Body of pancreas (tissue), 4 donors: ENCODE measurements around the gene MICAL2. TPM values are rescaled to one million over a fixed set of nuclear protein-coding genes. Genes with fewer than 3 reads are reported as not detected.

Source experiments
- ATAC-seq: fragments of 150-250 bp; one replicate; pipeline ENCODE4 v1.9.1; 2016
- DNase-seq, 4 donors: peaks; one replicate each; pipeline ENCODE4 v3.0.0-alpha.2; 2019
- H3K27ac ChIP-seq, 4 donors: fragments of 200-600 bp; sonication (generic); 1 replicate in 3 of 4; 2 replicates in 1 of 4; pipeline versions ENCODE4 v1.5.1 to v1.6.1; 2016 to 2019; ENCODE audit warnings: mild to moderate bottlenecking in 1 of 4, mixed read lengths in 1 of 4, moderate library complexity in 1 of 4
- H3K27me3 ChIP-seq, 2 donors: fragments of 200-600 bp; sonication (generic); one replicate each; pipeline ENCODE4 v1.6.0; 2016; ENCODE audit warnings: mild to moderate bottlenecking in 1 of 2
- H3K36me3 ChIP-seq, 2 donors: fragments of 200-600 bp; sonication (generic); replicated peaks in 1 of 2; 2 replicates each; pipeline ENCODE4 v1.5.1; 2016; ENCODE audit warnings: low read depth in 2 of 2; ENCODE audit not compliant: insufficient read depth in 1 of 2
- H3K4me1 ChIP-seq: fragments of 200-600 bp; sonication (generic); one replicate; pipeline ENCODE4 v1.6.0; 2016
- H3K4me3 ChIP-seq, 2 donors: fragments of 200-600 bp; sonication (generic); 1 replicate in 1 of 2; 2 replicates in 1 of 2; pipeline ENCODE4 v1.5.1; 2016 to 2019
- H3K9me3 ChIP-seq, 3 donors: fragments of 200-600 bp; sonication (generic); 1 replicate in 2 of 3; 2 replicates in 1 of 3; pipeline ENCODE4 v1.5.1; 2016
- CTCF ChIP-seq, 7 experiments: fragments of 450-650 bp in 4 of 7; fragments of 200-600 bp in 3 of 7; sonication (generic) in 3 of 7; IDR thresholded peaks; one replicate each; pipeline ENCODE4 v1.5.1; 2016 to 2019; ENCODE audit warnings: antibody characterized with exemption in 7 of 7
- POLR2A ChIP-seq, 3 donors: fragments of 450-650 bp; IDR thresholded peaks; one replicate each; pipeline ENCODE4 v1.6.1; 2016; ENCODE audit warnings: antibody characterized with exemption in 3 of 3, mild to moderate bottlenecking in 2 of 3
- WGBS, 2 donors: methylation state at CpG; one replicate each; pipeline ENCODE4 v1.1.5; 2017; 5-methylcytosine and 5-hydroxymethylcytosine counted together
- intact Hi-C: fragments of 100-400 bp; cut with DNase I; formaldehyde crosslinking; loops from one replicate; pipeline ENCODE4 v1.15.1; 2023
- total RNA-seq, 2 donors: library from RNA; depleted of rRNA; stranded (reverse); fragments of >200 nt; gene quantifications; one replicate each; pipeline ENCODE4 v1.1.0, GENCODE V29; 2016

The MICAL2 gene
- total RNA-seq, 2 donors from 2014 or later = 16.6 to 24.4 TPM

- Histone ChIP-seq H3K4me3 (no peak overlapping the region), H3K36me3 (no peaks in the 10 kb centered on the region), H3K27ac (no peak overlapping the region), H3K27me3 (no peaks in the 10 kb centered on the region), H3K9me3 (no peaks in the 10 kb centered on the region), H3K4me1 (peaks cover 15% of the 10 kb centered on the region)
- ATAC-seq = no peak
- intact Hi-C loops = no loop called here
- DNase-seq = no peak
- TF ChIP-seq CTCF (IDR thresholded peaks at IDR 0.05) (no peak), POLR2A (IDR thresholded peaks at IDR 0.05) (no peak)
- 93 to 94% methylated on average over 4 of the region's 4 CpGs for WGBS, 2 donors
Observed at GRCh38 chr11:12176410-12176809, 66.0 kb downstream of the MICAL2 start.

GRCh38 chr11:12177739-12178338, 67.4 kb downstream of the MICAL2 start:
- no peaks in the 10 kb centered on the region for H3K27me3 ChIP-seq
- intact Hi-C loops = no loop called here
- H3K27ac ChIP-seq = no peak overlapping the region

GRCh38 chr11:12179019-12179418, 68.6 kb downstream of the MICAL2 start:
- intact Hi-C loops = no loop called here
- TF ChIP-seq CTCF (IDR thresholded peaks at IDR 0.05) (no peak), POLR2A (IDR thresholded peaks at IDR 0.05) (peak in 2 of 3 donors; percentile 60 to 70)
- peak; percentile 98 for ATAC-seq
- 36 to 49% methylated on average over 5 of the region's 5 CpGs for WGBS, 2 donors
- H3K27ac ChIP-seq = peak overlapping the region; percentile 65 to 81 (median 71)
- no peaks in the 10 kb centered on the region for H3K27me3 ChIP-seq
- no peaks in the 10 kb centered on the region for H3K36me3 ChIP-seq
- no peaks in the 10 kb centered on the region for H3K9me3 ChIP-seq
- DNase-seq = peak; percentile 78 to 88 (median 87)
- no peak overlapping the region for H3K4me3 ChIP-seq
- H3K4me1 ChIP-seq = peaks cover 15% of the 10 kb centered on the region

More at GRCh38 chr11:12177739-12178338, 67.4 kb downstream of the MICAL2 start:
- Histone ChIP-seq H3K4me3 (no peak overlapping the region), H3K36me3 (no peaks in the 10 kb centered on the region), H3K9me3 (no peaks in the 10 kb centered on the region), H3K4me1 (peaks cover 15% of the 10 kb centered on the region)
- TF ChIP-seq CTCF (IDR thresholded peaks at IDR 0.05) = no peak
- no peak for TF ChIP-seq POLR2A (IDR thresholded peaks at IDR 0.05)
- ATAC-seq (no peak), DNase-seq (no peak)
- WGBS, 2 donors = 53 to 62% methylated on average over 3 of the region's 3 CpGs

- intact Hi-C loops = no loop called here
- peaks cover 15% of the 10 kb centered on the region for H3K4me1 ChIP-seq
- H3K36me3 ChIP-seq = no peaks in the 10 kb centered on the region
- no peaks in the 10 kb centered on the region for H3K27me3 ChIP-seq
- peak; percentile 19 for ATAC-seq
- no peaks in the 10 kb centered on the region for H3K9me3 ChIP-seq
- DNase-seq = peak in 1 of 4 donors; percentile 29
- H3K27ac ChIP-seq = peak overlapping the region; percentile 65 to 81 (median 71)
- TF ChIP-seq CTCF (IDR thresholded peaks at IDR 0.05) (no peak), POLR2A (IDR thresholded peaks at IDR 0.05) (no peak)
- 39 to 40% methylated on average over 4 of the region's 4 CpGs for WGBS, 2 donors
- H3K4me3 ChIP-seq = no peak overlapping the region
Observed at GRCh38 chr11:12179531-12179930, 69.1 kb downstream of the MICAL2 start.
